ENCODE measurements around the gene RNASE7.
"Not testable (repeated sequence)": the region's sequence is repeated elsewhere in the genome, so short reads cannot be mapped to it uniquely, and the experiment has no call there.

RNASE7 gene

GRCh38 chr14:21032326-21033132 is 9.6 kb upstream of the RNASE7 start:
- Mint-ChIP-seq H3K27ac (no peak overlapping the region), H3K36me3 (no peaks in the 10 kb centered on the region), H3K4me3 (no peak overlapping the region), H3K9me3 (no peaks in the 10 kb centered on the region), H3K4me1 (no peaks in the 10 kb centered on the region)
- ATAC-seq (no peak), DNase-seq (ENCODE audit: low spot score in 2 of 2) (no peak)

- Mint-ChIP-seq H3K4me1 (no peaks in the 10 kb centered on the region), H3K4me3 (no peak overlapping the region), H3K27ac (no peak overlapping the region), H3K9me3 (no peaks in the 10 kb centered on the region), H3K36me3 (no peaks in the 10 kb centered on the region)
- ATAC-seq (no peak), DNase-seq (ENCODE audit: low spot score in 2 of 2) (no peak)
Measured at GRCh38 chr14:21033133-21033698, 8.9 kb upstream of the RNASE7 start.

GRCh38 chr14:21034707-21035106 is 7.5 kb upstream of the RNASE7 start, which contains the start of gene RNASE13:
RNASE13 (minus strand) TSS chr14:21034807; CDS start chr14:21034288, 519 bp downstream.
- Mint-ChIP-seq H3K4me1 (no peaks in the 10 kb centered on the region), H3K9me3 (no peaks in the 10 kb centered on the region), H3K4me3 (no peak within 1 kb of the TSS), H3K27ac (no peak within 1 kb of the TSS), H3K36me3 (no peaks in the 10 kb centered on the region)
- ATAC-seq: no peak
- no peak for DNase-seq (ENCODE audit: low spot score in 2 of 2)

GRCh38 chr14:21036751-21037150 is 5.4 kb upstream of the RNASE7 start:
- Mint-ChIP-seq H3K9me3 (no peaks in the 10 kb centered on the region), H3K4me3 (no peak overlapping the region), H3K36me3 (no peaks in the 10 kb centered on the region), H3K27ac (no peak overlapping the region), H3K4me1 (no peaks in the 10 kb centered on the region)
- ATAC-seq (peak; percentile 63), DNase-seq (ENCODE audit: low spot score in 2 of 2) (no peak)

- DNase-seq (ENCODE audit: low spot score in 2 of 2): no peak
- no peak overlapping the region for H3K4me3 Mint-ChIP-seq
- no peaks in the 10 kb centered on the region for H3K4me1 Mint-ChIP-seq
- no peaks in the 10 kb centered on the region for H3K9me3 Mint-ChIP-seq
- H3K36me3 Mint-ChIP-seq: no peaks in the 10 kb centered on the region
- H3K27ac Mint-ChIP-seq: no peak overlapping the region
- ATAC-seq: no peak
Measured at GRCh38 chr14:21037156-21037555, 5.0 kb upstream of the RNASE7 start.

GRCh38 chr14:21038441-21039422 is 3.4 kb upstream of the RNASE7 start:
- ATAC-seq (no peak), DNase-seq (ENCODE audit: low spot score in 2 of 2) (no peak)
- Mint-ChIP-seq H3K36me3 (no peaks in the 10 kb centered on the region), H3K4me3 (no peak overlapping the region), H3K9me3 (no peaks in the 10 kb centered on the region), H3K4me1 (no peaks in the 10 kb centered on the region), H3K27ac (no peak overlapping the region)

- no peaks in the 10 kb centered on the region for H3K36me3 Mint-ChIP-seq
- no peak for DNase-seq (ENCODE audit: low spot score in 2 of 2)
- H3K9me3 Mint-ChIP-seq: no peaks in the 10 kb centered on the region
- peak; percentile 55 for ATAC-seq
- no peak overlapping the region for H3K27ac Mint-ChIP-seq
- no peak overlapping the region for H3K4me3 Mint-ChIP-seq
- peaks cover 7% of the 10 kb centered on the region for H3K4me1 Mint-ChIP-seq
Measured at GRCh38 chr14:21039585-21040369, 2.4 kb upstream of the RNASE7 start.

- no peaks in the 10 kb centered on the region for H3K9me3 Mint-ChIP-seq
- no peak for DNase-seq (ENCODE audit: low spot score in 2 of 2)
- H3K27ac Mint-ChIP-seq: peak overlapping the region; percentile 36
- no peak overlapping the region for H3K4me3 Mint-ChIP-seq
- H3K4me1 Mint-ChIP-seq: peaks cover 8% of the 10 kb centered on the region
- no peaks in the 10 kb centered on the region for H3K36me3 Mint-ChIP-seq
- no peak for ATAC-seq
Measured at GRCh38 chr14:21040370-21040925, 1.7 kb upstream of the RNASE7 start.

GRCh38 chr14:21040941-21041340 is 1.2 kb upstream of the RNASE7 start:
- H3K4me1 Mint-ChIP-seq; H3K9me3 Mint-ChIP-seq; DNase-seq (ENCODE audit: low spot score in 2 of 2); ATAC-seq; H3K4me3 Mint-ChIP-seq; H3K36me3 Mint-ChIP-seq: not testable (repeated sequence)
- H3K27ac Mint-ChIP-seq: peak overlapping the region; percentile 36

GRCh38 chr14:21042918-21043317 is 756 bp downstream of the RNASE7 start:
- no peaks in the 10 kb centered on the region for H3K36me3 Mint-ChIP-seq
- DNase-seq (ENCODE audit: low spot score in 2 of 2): no peak
- peak overlapping the region; percentile 2 for H3K27ac Mint-ChIP-seq
- H3K4me3 Mint-ChIP-seq: no peak overlapping the region
- ATAC-seq: no peak
- H3K9me3 Mint-ChIP-seq: no peaks in the 10 kb centered on the region
- H3K4me1 Mint-ChIP-seq: peaks cover 8% of the 10 kb centered on the region

- H3K36me3 Mint-ChIP-seq: no peaks in the 10 kb centered on the region
- DNase-seq (ENCODE audit: low spot score in 2 of 2) (no peak), ATAC-seq (no peak)
- no peaks in the 10 kb centered on the region for H3K9me3 Mint-ChIP-seq
- no peak overlapping the region for H3K27ac Mint-ChIP-seq
- H3K4me3 Mint-ChIP-seq: no peak overlapping the region
- H3K4me1 Mint-ChIP-seq: peaks cover 8% of the 10 kb centered on the region
Measured at GRCh38 chr14:21043387-21043973, 1.3 kb downstream of the RNASE7 start.

GRCh38 chr14:21043974-21044618 is 1.9 kb downstream of the RNASE7 start:
- Mint-ChIP-seq H3K27ac (peak overlapping the region; percentile 17), H3K36me3 (no peaks in the 10 kb centered on the region), H3K9me3 (no peaks in the 10 kb centered on the region), H3K4me3 (no peak overlapping the region), H3K4me1 (peaks cover 8% of the 10 kb centered on the region)
- ATAC-seq: no peak
- no peak for DNase-seq (ENCODE audit: low spot score in 2 of 2)

- Mint-ChIP-seq H3K27ac (no peak overlapping the region), H3K9me3 (no peaks in the 10 kb centered on the region), H3K4me1 (peaks cover 8% of the 10 kb centered on the region), H3K36me3 (no peaks in the 10 kb centered on the region), H3K4me3 (no peak overlapping the region)
- no peak for ATAC-seq
- DNase-seq (ENCODE audit: low spot score in 2 of 2): no peak
Measured at GRCh38 chr14:21047378-21047781, 5.2 kb downstream of the RNASE7 start.

GRCh38 chr14:21048638-21049037 is 6.5 kb downstream of the RNASE7 start:
- Mint-ChIP-seq H3K4me1 (peaks cover 8% of the 10 kb centered on the region), H3K4me3 (no peak overlapping the region), H3K27ac (no peak overlapping the region), H3K36me3 (no peaks in the 10 kb centered on the region), H3K9me3 (no peaks in the 10 kb centered on the region)
- ATAC-seq: no peak
- no peak for DNase-seq (ENCODE audit: low spot score in 2 of 2)
